ENCODE results near the gene LCN15. TPM values are rescaled to one million over a fixed set of nuclear protein-coding genes. Genes with fewer than 3 reads are reported as not detected.
A peak's percentile ranks its signal among the peaks of the same experiment; 100 is the strongest.

Gene LCN15
- total and polyA plus RNA-seq, 4 donors = 0.88 TPM; not detected in 3

DNA sequence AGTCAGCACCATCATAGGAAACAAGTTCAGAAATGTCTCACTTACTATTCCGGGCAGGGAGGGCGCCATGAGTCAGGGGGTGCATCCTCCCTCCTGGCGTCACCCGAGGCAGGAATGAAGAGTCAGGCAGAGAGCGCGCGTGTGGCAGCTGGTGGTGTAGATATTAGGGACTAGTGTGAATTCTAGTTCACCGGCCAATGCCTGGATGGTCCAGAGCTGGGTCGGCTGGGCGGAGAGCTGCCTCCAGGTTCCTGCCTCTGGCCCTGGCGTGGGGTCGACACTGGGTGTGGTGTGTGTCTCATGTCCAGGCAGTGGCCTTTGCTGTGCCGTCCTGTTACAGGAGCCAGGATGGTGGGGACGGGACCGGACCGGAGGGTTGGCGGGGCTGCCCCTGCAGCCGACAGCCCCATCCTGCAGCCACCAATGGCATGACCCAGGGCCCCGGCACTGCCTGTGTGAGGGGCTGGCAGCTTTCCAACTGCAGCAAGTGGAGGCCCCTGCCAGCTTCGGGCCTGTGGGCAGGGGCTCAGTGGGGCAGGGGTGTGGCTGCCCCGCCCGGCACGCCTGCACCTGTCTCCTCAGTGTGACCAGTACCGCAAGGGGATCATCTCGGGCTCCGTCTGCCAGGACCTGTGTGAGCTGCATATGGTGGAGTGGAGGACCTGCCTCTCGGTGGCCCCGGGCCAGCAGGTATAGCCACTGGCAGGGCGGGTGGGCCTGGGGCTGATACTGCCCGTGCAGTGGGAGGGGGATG is 42.8 kb downstream of the LCN15 start:
- H3K4me3 ChIP-seq (ENCODE audit: low read length in 2 of 2) = no peak overlapping the region
- 76 to 79% methylated on average over 29 to 30 of the region's 30 CpGs for WGBS, 2 donors
- H3K27ac ChIP-seq (ENCODE audit: low read depth in 1 of 2, low read length in 2 of 2) = no peak overlapping the region
- ATAC-seq (ENCODE audit: low FRiP score) = peak; percentile 2
- H3K9me3 ChIP-seq (ENCODE audit: control insufficient read depth, low read length) = no peaks in the 10 kb centered on the region
- H3K4me1 ChIP-seq (ENCODE audit: control insufficient read depth in 1 of 2, insufficient read depth in 2 of 2, low read length in 2 of 2) = no peaks in the 10 kb centered on the region
- no peaks in the 10 kb centered on the region for H3K27me3 ChIP-seq (ENCODE audit: control insufficient read depth in 1 of 2, insufficient read depth in 2 of 2, low read length in 1 of 2)
- peaks cover 0 to 3% of the 10 kb centered on the region in 2 donors for H3K36me3 ChIP-seq (ENCODE audit: control insufficient read depth in 1 of 2, insufficient read depth in 2 of 2, low read length in 1 of 2)
- DNase-seq = no peak
- intact Hi-C loops (cut with DNase I) = no loop called here

DNA sequence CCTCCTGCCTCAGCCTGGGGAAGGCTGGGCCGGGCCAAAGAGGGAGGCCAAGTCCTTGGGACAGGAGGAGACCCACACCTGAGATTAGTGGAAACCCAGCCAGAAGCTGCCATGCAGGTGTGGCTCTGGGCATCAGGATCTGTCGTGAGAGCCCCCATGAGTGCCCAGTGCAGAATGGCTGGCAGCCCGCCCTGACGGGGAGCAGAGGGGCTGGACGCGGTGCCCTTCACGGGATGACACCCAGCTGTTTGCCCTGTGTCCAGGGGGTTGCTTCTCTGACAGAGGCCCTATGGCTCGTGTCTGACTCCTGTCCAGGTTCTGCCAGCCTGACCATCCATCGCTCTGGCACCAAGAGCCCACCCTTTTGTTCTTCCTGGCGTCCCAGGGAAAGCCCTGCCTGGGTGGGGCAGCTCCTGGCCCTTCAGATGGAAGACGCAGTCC is 43.4 kb downstream of the LCN15 start:
- peak in 1 of 2 donors; percentile 71 for DNase-seq
- intact Hi-C loops (cut with DNase I) = no loop called here
- Histone ChIP-seq H3K27ac (ENCODE audit: low read depth in 1 of 2, low read length in 2 of 2) (no peak overlapping the region), H3K4me3 (ENCODE audit: low read length in 2 of 2) (no peak overlapping the region), H3K36me3 (ENCODE audit: control insufficient read depth in 1 of 2, insufficient read depth in 2 of 2, low read length in 1 of 2) (peaks cover 0 to 3% of the 10 kb centered on the region in 2 donors), H3K9me3 (ENCODE audit: control insufficient read depth, low read length) (no peaks in the 10 kb centered on the region), H3K27me3 (ENCODE audit: control insufficient read depth in 1 of 2, insufficient read depth in 2 of 2, low read length in 1 of 2) (no peaks in the 10 kb centered on the region), H3K4me1 (ENCODE audit: control insufficient read depth in 1 of 2, insufficient read depth in 2 of 2, low read length in 2 of 2) (no peaks in the 10 kb centered on the region)
- WGBS, 2 donors = 83 to 86% methylated on average over 11 of the region's 11 CpGs
- ATAC-seq (ENCODE audit: low FRiP score) = peak; percentile 1

DNA sequence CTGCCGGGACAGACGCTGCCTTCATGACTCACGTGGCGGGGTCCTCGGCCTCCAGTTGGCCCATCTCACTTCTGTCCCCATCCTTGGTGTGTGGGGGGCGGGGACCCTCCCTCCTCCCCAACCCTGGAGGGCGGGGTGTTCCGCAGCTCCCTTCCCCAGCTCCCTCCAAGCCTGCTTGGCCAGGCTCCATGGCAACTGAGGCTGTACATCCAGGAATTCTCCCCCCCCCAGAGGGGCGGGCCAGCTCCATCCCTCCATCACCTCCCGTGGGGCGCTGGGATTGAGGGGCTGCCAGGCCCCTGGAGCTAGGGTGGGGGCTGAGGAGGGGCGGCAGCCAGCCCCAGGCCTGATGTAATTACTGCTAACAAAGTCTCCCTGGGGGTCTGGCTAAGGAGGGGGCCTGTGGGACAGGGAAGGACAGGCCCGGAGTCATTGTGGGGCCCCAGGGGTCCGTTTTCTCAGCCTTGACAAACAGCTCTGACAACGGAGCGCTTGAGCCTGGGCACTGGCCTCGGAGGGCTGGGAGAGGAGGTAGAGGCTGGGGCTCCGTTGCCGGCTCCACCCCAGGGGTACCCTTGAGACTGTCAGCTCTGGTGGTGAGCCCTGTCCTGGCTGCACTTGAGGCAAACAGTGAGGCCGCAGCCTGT is 43.9 kb downstream of the LCN15 start:
- intact Hi-C loops (cut with DNase I) = no loop called here
- Histone ChIP-seq H3K27ac (ENCODE audit: low read depth in 1 of 2, low read length in 2 of 2) (no peak overlapping the region), H3K9me3 (ENCODE audit: control insufficient read depth, low read length) (no peaks in the 10 kb centered on the region), H3K27me3 (ENCODE audit: control insufficient read depth in 1 of 2, insufficient read depth in 2 of 2, low read length in 1 of 2) (no peaks in the 10 kb centered on the region), H3K4me1 (ENCODE audit: control insufficient read depth in 1 of 2, insufficient read depth in 2 of 2, low read length in 2 of 2) (no peaks in the 10 kb centered on the region), H3K4me3 (ENCODE audit: low read length in 2 of 2) (no peak overlapping the region), H3K36me3 (ENCODE audit: control insufficient read depth in 1 of 2, insufficient read depth in 2 of 2, low read length in 1 of 2) (peaks cover 0 to 3% of the 10 kb centered on the region in 2 donors)
- peak; percentile 13 for ATAC-seq (ENCODE audit: low FRiP score)
- peak in 1 of 2 donors; percentile 79 for DNase-seq
- 37 to 39% methylated on average over 19 to 20 of the region's 20 CpGs for WGBS, 2 donors

DNA sequence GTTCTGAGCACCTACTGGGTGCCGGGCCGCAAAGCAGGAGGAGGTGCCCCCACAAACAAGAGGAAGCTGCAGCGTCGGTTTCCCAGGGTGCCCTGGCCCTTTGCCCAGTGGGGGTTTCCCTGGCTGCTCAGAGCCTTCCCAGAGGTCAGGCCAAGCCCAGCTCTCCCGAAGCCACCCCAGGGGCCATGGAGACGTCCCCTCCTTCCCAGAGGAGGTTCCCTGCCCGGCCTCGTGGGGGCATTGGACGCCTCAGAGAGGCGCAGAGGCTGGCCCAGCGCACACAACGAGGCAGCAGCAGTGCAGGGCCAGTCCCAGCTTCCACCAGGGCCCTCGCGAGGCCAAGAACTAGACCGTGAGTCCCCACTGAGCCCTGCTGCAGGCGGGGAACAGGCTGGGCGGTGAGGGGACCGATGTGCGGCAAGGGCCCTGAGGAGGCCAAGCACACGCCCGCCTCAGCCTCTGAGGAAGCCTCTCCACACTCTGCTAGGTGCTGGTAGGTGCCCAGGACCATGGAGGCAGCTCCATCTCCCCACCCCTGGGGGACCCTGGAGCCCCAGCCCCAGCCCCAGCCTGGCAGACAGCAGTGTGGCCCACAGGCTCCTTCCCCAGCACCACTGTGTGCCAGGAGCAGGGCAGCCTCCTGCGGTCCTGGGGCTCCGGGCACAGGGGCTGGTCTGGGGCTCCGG is 45.0 kb downstream of the LCN15 start:
- intact Hi-C loops (cut with DNase I) = no loop called here
- DNase-seq (peak in 1 of 2 donors; percentile 77), ATAC-seq (ENCODE audit: low FRiP score) (peak; percentile 19)
- H3K4me3 ChIP-seq (ENCODE audit: low read length in 2 of 2) = no peak overlapping the region
- no peaks in the 10 kb centered on the region for H3K4me1 ChIP-seq (ENCODE audit: control insufficient read depth in 1 of 2, insufficient read depth in 2 of 2, low read length in 2 of 2)
- peaks cover 0 to 3% of the 10 kb centered on the region in 2 donors for H3K36me3 ChIP-seq (ENCODE audit: control insufficient read depth in 1 of 2, insufficient read depth in 2 of 2, low read length in 1 of 2)
- no peaks in the 10 kb centered on the region for H3K9me3 ChIP-seq (ENCODE audit: control insufficient read depth, low read length)
- H3K27me3 ChIP-seq (ENCODE audit: control insufficient read depth in 1 of 2, insufficient read depth in 2 of 2, low read length in 1 of 2) = no peaks in the 10 kb centered on the region
- no peak overlapping the region for H3K27ac ChIP-seq (ENCODE audit: low read depth in 1 of 2, low read length in 2 of 2)
- 73 to 74% methylated on average over 22 to 24 of the region's 24 CpGs for WGBS, 2 donors

DNA sequence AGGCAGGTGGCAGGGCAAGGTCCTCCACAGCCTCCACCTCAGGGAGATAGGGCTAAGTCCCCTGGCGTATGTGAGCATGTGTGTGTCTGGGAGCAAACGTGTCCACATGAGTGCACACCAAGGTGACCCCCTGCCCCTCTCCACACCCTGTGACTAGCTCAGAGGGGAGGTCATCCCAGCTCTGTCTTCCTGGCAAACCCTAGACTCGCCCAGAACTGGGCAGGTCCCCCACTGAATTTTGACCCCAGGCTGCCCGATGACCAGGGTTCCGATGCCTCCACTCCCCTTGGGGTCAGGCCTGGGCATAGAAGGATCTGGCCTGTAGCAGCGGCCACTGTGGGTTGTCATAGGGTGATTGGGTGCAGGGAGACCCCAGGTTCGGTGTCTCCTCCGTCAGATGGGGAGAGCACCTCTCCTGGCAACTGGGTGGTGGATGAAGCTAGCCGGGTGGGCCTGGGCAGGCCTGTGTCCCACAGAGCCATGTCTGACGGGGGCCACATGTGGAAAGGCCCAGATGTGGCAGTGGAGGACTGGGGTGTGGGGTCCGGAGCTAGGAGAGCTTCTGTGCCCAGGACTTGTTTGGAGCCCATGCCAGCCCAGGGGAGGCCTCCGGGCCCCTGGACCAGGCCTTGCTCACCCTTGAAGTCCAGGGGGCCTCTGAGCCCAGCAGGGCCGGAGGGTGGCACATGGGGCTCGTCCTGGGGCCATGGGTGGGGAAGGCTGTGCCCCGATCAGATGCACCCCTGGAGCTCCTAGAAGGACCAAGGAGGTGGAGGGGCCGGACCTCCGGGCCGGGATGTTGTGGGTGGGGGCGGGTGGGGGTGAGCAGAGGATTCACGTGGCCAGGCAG is 45.7 kb downstream of the LCN15 start:
- no peak overlapping the region for H3K4me3 ChIP-seq (ENCODE audit: low read length in 2 of 2)
- no peaks in the 10 kb centered on the region for H3K4me1 ChIP-seq (ENCODE audit: control insufficient read depth in 1 of 2, insufficient read depth in 2 of 2, low read length in 2 of 2)
- intact Hi-C loops (cut with DNase I) = no loop called here
- no peaks in the 10 kb centered on the region for H3K9me3 ChIP-seq (ENCODE audit: control insufficient read depth, low read length)
- peaks cover 0 to 3% of the 10 kb centered on the region in 2 donors for H3K36me3 ChIP-seq (ENCODE audit: control insufficient read depth in 1 of 2, insufficient read depth in 2 of 2, low read length in 1 of 2)
- ATAC-seq (ENCODE audit: low FRiP score) = no peak
- WGBS, 2 donors = 82 to 84% methylated on average over 20 of the region's 20 CpGs
- DNase-seq = no peak
- no peak overlapping the region for H3K27ac ChIP-seq (ENCODE audit: low read depth in 1 of 2, low read length in 2 of 2)
- no peaks in the 10 kb centered on the region for H3K27me3 ChIP-seq (ENCODE audit: control insufficient read depth in 1 of 2, insufficient read depth in 2 of 2, low read length in 1 of 2)

DNA sequence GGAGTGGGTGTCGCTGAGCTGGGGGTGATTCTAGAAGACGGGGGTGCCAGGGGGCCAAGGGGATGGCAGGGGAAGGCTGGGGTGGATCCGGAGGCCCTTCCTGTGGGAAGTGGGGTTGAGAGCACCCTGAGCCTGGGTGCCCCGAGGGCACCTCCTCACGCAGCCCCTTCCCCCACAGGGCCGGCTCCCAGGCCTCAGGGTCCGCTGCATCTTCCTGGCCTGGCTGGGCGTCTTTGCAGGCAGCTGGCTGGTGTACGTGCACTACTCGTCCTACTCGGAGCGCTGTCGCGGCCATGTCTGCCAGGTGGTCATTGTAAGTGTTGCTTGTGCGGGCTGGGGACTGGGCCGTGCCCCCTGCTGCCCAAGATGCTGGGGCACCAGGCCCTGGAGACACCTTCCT is 46.9 kb downstream of the LCN15 start:
- H3K4me1 ChIP-seq (ENCODE audit: control insufficient read depth in 1 of 2, insufficient read depth in 2 of 2, low read length in 2 of 2) = no peaks in the 10 kb centered on the region
- H3K9me3 ChIP-seq (ENCODE audit: control insufficient read depth, low read length) = no peaks in the 10 kb centered on the region
- WGBS, 2 donors = 89 to 93% methylated on average over 15 to 16 of the region's 16 CpGs
- intact Hi-C loops (cut with DNase I) = no loop called here
- no peaks in the 10 kb centered on the region for H3K36me3 ChIP-seq (ENCODE audit: control insufficient read depth in 1 of 2, insufficient read depth in 2 of 2, low read length in 1 of 2)
- H3K4me3 ChIP-seq (ENCODE audit: low read length in 2 of 2) = no peak overlapping the region
- H3K27ac ChIP-seq (ENCODE audit: low read depth in 1 of 2, low read length in 2 of 2) = no peak overlapping the region
- DNase-seq = no peak
- H3K27me3 ChIP-seq (ENCODE audit: control insufficient read depth in 1 of 2, insufficient read depth in 2 of 2, low read length in 1 of 2) = no peaks in the 10 kb centered on the region
- no peak for ATAC-seq (ENCODE audit: low FRiP score)

DNA sequence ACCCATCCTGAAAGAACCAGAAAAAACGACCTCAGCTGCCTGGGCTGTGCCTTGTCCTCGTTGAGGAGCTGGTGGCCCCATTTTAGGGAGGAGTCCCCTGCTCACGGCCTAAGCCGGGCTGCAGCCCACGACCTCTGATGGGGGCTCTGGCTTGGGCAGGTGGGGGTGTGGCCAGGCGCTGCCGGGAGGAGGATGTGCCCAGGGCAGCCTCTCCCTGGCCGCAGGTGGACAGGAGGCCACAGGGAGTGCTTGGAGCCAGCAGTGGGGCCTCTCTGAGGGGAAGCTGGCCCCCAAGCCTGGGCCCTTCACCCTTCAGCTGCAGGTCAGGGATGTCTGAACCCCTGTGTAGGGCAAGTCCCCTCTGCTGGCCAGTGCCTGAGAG is 49.4 kb downstream of the LCN15 start:
- WGBS, 2 donors = 77 to 79% methylated on average over 8 of the region's 8 CpGs
- no peaks in the 10 kb centered on the region for H3K27me3 ChIP-seq (ENCODE audit: control insufficient read depth in 1 of 2, insufficient read depth in 2 of 2, low read length in 1 of 2)

DNA sequence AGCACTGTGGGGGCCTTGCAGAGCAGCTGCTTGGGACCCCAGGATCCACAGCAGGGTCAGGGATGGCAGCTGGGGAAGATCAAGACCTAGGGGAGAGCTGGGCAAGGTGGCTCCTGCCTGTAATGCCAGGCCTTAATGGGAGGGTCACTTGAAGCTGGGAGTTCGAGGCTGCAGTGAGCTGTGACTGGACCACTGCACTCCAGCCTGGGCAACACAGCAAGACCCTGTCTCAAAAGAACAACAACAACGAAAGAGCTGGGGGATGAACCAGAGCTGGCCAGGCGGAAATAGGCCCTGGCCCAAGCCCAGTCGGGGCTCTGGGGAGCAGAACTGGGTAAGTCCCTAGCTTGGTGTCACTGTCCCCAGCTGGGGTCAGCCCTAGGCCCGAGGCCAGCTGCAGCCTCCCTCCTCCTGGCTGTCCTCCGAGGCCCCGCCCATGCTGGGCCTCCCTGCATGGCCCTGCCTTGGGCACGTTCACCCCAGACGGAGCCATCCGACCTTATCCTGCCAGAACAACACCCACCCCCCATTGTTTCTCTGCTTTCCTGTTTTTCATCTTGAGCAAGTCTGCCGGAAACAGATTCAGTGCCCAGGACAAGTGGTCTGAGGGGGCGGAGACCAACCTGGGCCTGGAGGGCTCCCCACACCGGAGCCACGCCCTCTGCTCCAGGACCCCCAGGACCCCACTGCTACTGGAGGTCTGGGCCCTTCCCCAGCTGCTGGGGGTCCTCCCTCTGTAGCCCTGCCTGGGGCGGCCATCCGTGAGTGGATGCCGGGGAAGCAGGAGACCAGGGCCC is 50.0 kb downstream of the LCN15 start:
- no peak overlapping the region for H3K4me3 ChIP-seq (ENCODE audit: low read length in 2 of 2)
- no peak overlapping the region for H3K27ac ChIP-seq (ENCODE audit: low read depth in 1 of 2, low read length in 2 of 2)
- no peaks in the 10 kb centered on the region for H3K4me1 ChIP-seq (ENCODE audit: control insufficient read depth in 1 of 2, insufficient read depth in 2 of 2, low read length in 2 of 2)
- no peaks in the 10 kb centered on the region for H3K9me3 ChIP-seq (ENCODE audit: control insufficient read depth, low read length)
- H3K27me3 ChIP-seq (ENCODE audit: control insufficient read depth in 1 of 2, insufficient read depth in 2 of 2, low read length in 1 of 2) = no peaks in the 10 kb centered on the region
- ATAC-seq (ENCODE audit: low FRiP score) (peak; percentile 58), DNase-seq (no peak)
- no peaks in the 10 kb centered on the region for H3K36me3 ChIP-seq (ENCODE audit: control insufficient read depth in 1 of 2, insufficient read depth in 2 of 2, low read length in 1 of 2)
- WGBS, 2 donors = 80 to 89% methylated on average over 15 to 17 of the region's 17 CpGs
- intact Hi-C loops (cut with DNase I) = no loop called here

More for the DNA sequence above, 49.4 kb downstream of the LCN15 start:
- Histone ChIP-seq H3K9me3 (ENCODE audit: control insufficient read depth, low read length) (no peaks in the 10 kb centered on the region), H3K4me3 (ENCODE audit: low read length in 2 of 2) (no peak overlapping the region), H3K4me1 (ENCODE audit: control insufficient read depth in 1 of 2, insufficient read depth in 2 of 2, low read length in 2 of 2) (no peaks in the 10 kb centered on the region), H3K27ac (ENCODE audit: low read depth in 1 of 2, low read length in 2 of 2) (no peak overlapping the region), H3K36me3 (ENCODE audit: control insufficient read depth in 1 of 2, insufficient read depth in 2 of 2, low read length in 1 of 2) (no peaks in the 10 kb centered on the region)
- no peak for DNase-seq
- intact Hi-C loops (cut with DNase I) = no loop called here
- ATAC-seq (ENCODE audit: low FRiP score) = no peak
